Hindlimb muscle (tissue), 1 donor: ENCODE data around the gene METTL27. TPM values are rescaled to one million over a fixed set of nuclear protein-coding genes. Genes with fewer than 3 reads are reported as not detected.
"Not testable (repeated sequence)": the region's sequence is repeated elsewhere in the genome, so short reads cannot be mapped to it uniquely, and the experiment has no call there.

ENCODE experiments used
- DNase-seq: peaks from one replicate; pipeline ENCODE4 v3.0.0-alpha.2; 2013
- polyA plus RNA-seq: library from polyadenylated mRNA; unstranded; fragments of 120-200 nt; gene quantifications from one replicate; pipeline ENCODE4 v1.2.1, GENCODE V29; 2013; ENCODE audit not compliant: insufficient read length

The METTL27 gene, protein sequence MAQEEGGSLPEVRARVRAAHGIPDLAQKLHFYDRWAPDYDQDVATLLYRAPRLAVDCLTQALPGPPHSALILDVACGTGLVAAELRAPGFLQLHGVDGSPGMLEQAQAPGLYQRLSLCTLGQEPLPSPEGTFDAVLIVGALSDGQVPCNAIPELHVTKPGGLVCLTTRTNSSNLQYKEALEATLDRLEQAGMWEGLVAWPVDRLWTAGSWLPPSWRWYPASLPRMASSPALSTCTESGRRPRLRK
- polyA plus RNA-seq: 1.5 TPM

DNA sequence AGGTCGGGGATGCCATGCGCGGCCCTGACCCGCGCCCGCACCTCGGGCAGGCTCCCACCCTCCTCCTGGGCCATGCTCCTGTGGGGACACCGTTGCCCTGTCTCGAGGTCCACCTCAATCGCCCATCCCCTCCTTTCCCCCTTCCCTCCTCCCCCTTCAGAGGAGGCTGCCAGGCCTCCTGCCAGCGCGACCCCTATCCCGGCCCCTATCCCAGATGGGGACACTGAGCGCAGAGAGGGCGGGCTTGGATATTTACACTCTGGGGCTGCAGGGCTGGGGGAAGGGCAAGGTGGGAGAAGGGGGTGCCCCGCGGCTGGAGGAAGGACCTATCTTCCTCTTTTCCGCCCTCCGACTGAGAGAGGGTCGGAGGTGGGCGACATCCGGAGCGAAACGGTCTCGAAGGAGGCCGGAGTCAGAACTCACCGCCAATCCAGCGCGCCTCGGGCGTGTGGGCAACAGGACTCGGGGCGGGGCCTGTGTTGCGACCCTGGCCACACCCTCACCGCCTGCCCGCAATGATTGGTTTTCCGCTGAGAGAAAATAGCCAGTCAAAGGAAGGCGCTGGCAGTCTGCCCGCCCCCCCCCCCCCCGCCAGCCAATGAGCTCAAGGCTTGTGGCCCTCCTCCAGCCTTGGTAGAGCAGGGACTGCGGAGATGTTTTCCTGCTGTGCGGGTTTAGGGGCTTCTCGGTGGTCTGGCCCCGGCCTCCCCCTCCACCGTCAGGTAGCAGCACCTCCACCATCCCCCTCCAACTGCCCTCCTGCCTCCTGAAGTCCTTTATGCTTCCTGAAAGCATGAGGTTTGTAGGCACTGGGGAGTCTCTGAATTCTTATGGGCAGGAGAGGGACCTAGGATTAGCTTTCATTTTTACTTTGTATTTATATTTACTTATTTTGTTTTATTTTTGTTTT is at the start of gene METTL27:
TSS of gene METTL27 (minus strand) at position 450 of the 910 bp plus-strand sequence. CDS start at position 74, 376 bp downstream.
- DNase-seq: peak; percentile 92

DNA sequence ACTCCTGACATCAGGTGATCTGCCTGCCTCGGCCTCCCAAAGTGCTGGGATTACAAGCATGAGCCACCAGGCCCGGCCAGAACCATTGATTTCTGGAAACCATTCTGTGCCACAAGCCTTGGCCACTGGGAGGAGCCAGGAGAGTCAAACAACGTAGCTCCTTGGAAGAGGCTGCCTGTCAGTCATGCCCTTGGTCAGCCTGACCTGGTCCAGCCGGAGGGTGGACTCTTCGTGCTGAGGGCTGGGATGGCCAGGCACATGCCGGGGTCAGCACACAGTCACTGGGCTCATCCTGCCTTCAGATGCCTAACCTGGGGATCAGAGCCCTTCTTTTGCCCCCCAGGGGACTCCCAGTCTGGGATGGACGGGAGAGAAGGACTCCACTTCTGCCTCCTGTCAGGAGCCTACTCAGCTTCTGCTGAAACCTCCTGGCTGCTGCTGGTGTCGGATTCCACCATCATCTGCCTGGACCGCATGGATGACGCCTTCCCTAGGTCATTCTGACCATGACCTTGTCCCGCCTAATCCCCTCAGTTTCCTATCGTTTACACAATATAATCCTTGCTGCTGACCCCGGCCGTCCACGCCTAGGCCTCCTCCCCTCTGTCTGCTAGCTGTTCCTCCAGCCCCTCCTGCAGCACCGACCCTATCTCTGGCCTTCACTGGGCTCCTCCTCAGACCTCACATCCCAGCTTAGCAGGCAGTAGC is 49.0 kb upstream of the METTL27 start:
- no peak for DNase-seq

DNA sequence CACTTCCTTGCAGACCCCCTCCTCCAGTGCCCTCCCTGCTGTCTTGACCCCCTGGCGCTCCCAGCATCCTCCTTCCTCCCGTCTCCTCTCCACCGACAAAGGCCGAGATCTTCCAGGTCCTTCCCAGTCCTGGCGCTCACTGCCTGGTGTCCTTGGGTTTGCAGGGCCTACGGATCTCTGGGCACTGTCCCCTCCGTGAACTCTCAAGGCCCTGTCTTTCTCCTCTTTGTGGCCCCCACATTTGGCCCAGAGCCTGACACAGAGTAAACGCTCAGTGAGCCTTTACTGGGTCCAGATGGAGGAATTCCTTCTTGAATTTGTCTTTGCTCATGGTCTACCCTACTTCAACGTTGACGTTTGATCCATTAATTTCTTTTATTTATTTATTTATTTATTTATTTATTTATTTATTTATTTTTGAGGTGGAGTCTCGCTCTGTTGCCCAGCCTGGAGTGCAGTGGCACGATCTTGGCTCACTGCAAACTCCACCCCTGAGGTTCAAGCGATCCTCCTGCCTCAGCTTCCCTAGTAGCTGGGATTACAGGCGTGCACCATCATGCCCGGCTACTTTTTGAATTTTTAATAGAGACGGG is 48.3 kb upstream of the METTL27 start:
- DNase-seq: no peak

DNA sequence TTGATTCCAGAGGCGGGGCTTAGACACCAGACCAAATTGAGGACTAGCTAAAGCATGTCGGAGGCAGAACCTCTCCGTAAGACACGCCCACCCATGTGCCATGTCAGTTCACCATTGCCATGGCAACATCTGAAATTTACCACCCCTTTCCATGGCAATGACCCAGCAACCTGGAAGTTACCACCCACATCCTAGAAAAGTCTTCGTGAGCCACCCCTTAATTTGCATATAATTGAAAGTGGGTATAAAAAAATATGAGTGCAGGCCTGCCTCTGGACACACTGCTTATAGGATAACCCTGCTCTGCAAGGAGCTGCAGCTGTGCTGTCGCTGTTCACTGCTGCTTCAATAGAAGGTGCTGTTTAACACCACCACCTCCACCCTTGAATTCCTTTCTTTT is 46.6 kb upstream of the METTL27 start:
- no peak for DNase-seq

DNA sequence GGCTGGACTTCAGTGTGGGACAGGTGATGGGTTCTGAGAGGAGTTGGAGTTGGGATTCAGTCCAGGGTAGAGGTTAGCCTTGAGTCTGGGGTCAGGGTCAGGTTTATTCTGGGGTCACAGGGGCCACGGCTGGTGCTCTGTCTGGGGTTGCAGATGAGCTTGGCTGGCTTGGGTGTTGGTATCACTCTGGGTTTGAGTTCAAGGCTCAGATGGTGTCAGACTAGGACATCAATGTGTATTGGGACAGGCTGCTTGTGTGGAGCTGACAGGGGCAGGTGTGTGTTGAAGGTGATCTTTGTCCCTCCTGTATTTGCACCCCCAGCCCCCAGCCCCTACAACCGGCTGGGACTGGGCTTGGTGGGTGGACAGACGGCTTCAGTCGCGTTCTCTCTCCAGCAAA is 45.4 kb upstream of the METTL27 start:
- DNase-seq: no peak

DNA sequence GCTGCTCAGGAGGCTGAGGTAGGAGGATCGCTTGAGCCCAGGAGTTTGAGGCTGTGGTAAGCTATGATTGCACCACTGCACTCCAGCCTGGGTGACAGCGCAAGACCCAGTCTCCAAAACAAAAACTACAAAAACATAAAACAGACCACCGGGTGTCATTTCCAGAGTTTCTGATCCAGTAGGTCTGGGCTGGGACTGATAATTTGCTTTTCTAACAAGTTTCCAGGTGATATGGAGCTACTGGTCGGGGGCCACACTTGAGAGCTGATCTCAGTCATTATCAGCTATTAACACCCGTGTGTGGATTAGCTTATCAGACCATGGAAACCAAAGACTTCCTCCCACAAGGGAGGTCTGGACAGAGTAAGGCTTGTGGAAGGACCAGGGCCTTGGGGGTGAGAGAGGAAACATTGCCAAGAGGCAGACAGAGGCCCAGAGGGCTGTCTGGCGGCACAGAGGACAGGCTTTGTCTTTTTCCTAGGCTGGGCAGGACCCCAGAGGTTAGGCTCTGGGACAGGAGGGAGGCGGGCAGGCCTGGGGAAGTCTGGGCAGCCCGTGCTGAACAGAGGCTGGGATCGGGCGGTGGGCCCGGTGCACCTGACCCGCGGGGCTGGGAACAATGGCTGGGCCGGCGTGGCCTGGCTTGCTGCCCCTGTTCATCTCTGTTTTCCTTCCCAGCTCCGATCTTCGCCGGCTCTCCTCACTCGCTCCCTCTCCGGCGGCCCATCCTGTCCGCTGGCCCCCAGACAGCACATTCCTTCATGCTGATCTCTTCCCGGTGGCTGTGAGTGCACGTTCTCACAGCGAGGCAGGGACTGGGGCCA is 43.9 kb upstream of the METTL27 start:
- DNase-seq: peak; percentile 81

DNA sequence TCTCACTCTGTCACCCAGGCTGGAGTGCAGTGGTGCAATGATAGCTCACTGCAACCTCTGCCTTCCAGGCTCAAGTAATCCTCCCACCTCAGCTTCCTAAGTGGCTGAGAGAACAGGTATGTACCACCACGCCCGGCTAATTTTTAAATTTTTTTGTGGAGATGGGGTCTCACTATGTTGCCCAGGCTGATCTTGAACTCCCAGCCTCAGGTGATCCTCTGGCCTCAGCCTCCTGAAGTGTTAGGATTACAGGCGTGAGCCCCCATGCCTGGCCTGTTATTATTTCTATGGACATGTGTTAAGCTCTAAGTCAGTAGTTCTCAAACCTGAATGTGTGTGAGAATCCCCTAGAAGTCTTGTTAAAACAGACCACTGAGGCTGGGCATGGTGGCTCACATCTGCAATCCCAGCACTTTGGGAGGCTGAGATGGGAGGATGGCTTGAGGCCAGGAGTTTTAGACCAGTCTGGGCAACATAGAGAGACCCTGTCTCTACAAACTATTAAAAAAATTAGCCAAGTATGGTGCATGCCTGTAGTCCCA is 43.2 kb upstream of the METTL27 start:
- no peak for DNase-seq

DNA sequence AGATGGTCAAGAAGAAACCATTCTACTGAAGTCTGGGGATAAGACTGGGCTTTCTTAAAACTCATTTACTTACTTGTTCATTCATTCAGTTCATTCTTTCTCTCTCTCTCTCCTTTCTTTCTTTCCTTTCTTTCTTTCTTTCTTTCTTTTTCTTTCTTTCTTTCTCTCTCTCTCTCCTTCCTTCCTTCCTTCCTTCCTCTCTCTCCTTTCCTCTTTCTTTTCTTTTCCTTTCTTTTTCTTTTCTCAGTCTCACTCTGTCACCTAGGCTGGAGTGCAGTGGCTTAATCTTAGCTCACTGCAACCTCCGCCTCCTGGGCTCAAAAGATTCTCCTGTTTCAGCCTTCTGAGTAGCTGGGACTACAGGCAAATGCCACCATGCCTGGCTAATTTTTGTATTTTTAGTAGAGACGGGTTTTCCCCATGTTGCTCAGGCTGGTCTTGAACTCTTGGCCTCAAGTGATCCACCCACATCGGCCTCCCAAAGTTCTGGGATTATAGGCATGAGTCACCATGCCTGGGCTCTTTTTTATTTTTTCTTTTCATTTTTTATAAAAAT is 42.6 kb upstream of the METTL27 start:
- DNase-seq: not testable (repeated sequence)

DNA sequence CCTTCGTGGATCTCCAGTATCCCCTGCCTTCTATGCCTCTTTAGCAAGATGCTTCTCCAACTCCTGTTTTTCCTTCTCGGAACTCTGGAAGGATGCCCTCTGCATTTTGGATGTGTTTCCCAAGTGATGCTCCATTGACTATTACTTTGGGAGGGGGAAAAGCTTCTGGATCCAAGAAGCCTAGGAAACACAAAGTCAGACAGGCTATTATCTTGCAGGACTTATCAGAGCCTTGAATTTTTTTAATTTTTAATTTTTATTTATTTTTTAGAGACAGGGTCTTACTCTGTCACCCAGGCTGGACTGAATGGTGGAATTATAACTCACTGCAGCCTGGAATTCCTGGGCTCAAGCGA is 39.7 kb upstream of the METTL27 start:
- DNase-seq: no peak

DNA sequence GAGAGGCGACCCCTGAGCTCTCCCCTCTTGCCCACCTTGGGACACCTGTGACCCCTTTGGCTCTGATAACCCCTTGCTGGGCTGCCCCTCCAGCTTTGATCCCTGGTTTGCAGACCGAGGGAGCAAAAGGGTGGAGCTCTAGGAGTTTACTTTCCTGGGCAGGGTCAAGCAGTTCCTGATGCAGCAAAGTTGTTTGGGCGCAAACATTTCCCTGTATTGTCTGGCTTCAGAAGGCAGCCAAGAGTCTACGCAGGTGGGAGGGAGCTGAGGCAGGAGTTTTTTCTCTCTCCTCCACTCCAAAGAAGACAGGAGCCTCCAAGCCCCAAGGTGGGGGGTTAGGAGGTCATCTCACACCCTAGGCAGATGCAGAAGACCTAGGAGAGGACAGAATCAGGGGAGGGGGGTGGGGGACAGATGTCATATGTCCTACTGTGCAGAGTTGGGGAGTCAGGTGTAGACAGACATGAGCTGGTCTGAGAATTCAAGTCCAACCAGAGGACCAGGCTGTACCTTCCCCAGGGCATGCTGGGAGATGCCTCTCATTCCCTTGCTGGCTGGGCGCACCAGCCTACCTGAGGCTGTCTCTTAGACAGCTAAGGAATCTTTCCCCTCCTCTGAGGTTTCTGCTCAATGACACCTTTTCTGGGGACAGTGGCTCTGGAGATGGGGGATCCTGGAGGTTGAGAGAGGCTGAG is 39.2 kb upstream of the METTL27 start:
- no peak for DNase-seq

DNA sequence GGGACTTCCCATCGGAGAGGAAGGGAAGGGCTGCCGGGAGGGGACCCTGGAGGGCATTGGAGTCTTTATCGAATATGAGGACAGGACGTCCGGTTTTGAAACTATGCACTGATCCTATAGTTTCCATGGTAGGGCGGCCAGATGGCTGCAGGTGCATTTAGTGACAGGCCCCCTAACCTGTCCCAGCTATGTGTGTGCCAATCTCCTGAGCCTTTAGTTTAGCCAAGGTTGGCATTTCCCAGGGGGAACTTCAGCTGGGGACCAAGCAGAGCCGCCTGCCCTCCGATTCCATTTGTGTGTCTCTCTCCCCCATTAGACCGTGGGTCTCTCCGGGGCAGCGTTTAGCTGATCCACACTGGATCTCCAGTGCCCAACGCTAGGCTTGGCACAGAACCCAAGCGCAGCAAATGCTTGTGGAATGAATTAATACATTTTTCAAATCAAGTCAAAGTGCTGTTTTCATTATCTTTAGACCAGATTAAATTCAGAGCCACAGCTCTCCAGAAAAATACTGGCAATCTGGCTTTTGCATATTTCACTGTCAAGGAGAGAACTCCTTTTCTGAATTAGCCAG is 38.5 kb upstream of the METTL27 start:
- no peak for DNase-seq

DNA sequence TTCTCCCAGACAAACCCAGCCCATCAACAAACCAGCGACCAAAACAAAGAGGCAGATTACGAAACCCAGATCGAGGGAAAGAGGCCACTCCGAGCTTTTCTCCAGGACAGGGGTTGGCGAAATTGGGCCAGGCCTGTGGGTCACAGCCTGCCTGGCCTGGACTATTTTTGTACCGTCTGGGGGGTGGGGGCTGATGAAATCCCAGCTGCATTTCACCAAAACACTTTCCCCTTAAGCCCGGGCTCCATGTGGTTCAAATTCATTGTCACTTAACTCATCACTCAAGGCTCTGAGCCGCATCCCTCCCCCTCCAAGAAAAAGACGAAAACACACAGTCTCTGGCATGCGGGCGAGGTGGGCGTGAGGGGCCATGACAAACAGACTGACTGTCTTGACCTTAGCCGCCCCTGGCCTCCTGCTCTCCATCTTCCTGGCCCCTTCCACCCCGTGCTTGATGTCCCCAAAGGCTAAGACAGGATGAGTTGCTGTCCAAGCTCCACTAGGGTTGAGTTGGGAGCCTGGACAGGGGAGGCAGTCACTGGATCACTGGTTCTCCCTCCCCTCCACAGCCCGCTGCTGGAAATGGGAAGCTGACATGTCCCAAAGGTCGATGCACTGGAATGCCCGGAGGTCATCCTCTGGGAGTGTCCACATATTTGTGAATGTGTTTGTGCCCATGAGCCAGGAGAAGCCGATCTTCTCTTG is 37.8 kb upstream of the METTL27 start:
- no peak for DNase-seq

DNA sequence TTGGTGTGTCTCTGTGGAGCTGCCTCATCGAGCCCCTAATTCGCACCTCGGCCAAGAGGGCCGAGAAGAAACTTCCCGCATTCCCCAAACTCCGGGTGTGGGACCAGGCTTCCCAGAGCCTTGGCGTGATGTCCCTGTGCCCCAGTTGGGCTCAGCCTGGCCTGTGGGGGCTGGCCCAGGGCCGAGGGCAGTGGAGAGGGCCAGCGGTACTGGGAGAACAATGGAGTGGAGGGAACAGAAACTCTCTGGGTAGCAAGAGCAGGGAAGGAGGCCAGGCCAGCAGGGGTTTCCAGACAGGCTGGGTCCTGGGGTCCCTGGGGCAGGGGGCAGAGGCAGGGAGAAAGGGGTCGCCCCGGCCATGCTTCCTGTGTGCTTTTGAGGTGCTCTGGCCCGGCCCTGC is 34.7 kb upstream of the METTL27 start:
- no peak for DNase-seq

DNA sequence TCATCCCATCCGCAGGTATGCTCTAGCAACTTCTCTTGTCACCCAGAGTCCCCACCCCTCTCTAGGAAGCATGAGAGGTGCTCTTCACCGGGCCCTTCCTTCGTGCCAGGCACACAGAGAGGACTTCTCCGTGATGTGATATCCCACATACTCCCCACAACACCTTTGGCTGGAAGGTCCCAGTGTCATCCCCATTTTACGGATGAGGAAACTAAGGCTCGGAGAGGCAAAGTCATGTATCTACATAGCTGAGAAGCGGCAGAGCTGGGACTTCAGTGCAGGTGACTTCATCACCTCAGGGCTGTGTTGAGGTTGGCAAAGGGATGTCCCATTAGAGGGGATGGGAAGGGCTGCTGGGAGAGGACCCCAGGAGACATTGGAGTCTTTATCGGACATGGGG is 34.0 kb upstream of the METTL27 start:
- no peak for DNase-seq

DNA sequence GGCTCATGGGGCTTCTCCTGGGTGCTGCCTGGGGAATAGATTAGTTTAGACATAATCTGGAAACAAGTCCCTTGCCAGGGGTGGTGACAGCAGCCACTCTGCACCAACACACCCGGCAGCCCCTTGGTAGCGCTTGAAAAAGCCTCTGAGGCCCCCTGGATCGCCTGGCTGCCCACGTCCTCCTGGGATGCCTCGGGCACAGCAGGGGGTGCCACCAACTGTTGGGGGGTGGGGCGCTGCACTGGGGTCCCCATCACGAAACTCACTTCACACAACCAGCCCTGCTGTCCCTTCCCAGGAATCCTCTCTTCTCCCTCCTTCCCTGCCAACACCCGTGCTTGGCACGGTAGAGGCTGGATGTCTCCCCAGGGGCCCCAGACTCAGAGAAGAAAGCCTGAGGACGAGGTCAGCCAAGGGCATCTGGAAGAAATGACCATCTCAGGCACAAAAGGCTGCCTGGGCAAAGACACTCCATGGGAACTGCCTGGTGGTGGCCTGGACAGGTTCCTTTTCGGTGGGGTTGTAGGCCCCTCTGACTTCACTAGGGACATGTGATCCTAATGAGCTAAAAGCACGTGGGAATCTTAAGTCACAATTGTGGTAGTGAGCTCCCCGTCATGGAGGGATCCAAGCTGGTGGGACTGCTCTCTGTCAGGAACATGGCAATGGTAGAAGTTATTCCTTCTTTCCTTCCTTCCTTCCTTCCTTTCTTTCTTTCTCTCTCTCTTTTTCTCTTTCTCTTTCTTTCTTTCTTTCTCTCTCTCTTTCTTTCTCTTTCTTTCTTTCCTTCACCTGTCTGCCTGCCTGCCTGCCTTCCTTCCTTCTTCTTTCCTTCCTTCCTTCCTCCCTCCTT is 30.0 kb upstream of the METTL27 start:
- no peak for DNase-seq

DNA sequence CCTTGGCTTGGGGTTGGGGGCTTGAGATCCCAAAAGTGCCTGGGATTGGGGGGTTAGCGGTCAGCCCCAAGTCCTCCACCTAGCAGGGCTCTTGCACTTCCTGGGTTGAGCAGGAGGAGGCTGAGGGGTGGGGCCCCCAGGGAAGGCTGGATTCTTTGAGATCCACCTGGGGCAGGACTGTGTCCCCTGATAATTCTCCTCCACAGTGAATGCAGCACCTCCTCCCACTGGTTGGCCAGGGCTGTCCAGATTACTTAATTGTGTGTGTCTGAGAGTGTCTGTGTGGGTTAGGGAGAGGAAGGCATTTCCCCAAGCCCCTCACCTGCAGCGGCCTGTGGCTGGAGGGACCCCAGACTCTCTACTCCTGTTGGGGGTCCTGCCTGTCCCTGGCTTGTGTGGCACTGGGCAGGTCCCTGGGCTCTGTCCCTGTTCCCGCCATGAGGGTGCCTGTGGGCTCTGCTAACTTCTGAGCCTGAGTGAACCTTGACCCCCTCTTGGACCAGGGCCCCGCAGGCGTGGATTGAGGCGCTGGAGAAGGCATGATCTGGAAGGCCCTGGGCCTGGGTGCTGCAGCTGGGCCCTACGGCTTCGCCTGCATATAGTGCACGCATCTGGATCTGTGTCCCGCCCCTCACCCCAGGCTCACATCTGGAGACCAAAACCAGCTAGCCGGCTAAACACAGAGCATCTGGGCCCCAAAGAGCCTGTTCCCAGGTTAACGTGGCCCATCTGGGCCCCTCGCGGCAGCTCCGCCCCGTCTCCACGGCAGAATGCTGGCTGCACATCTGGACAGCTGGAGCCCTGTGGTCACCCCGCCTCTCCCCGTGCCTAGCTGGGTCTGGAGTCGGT is 29.1 kb upstream of the METTL27 start:
- peak; percentile 57 for DNase-seq

DNA sequence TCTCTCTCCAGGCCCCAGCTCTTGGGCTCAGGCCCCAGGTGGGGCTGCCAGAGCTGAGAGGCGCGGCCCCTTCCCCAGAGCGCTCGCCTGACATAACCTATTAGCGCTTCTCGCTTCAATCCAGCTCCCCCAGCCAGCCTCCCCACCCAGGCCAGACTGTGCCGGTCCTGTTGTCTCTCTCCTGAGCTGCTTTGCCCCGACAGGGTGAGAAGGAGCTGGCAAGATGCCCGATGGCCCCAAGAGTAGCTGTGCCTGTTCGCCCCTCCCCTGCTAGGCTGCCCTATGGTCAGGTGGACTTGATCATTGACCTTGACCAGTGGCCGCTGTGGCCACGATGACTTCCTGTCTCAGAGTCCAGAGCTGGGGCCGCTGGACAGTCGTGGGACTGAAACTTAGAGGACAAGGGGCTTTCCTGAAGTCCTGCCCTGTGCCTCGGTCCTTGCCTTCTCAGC is 27.8 kb upstream of the METTL27 start:
- peak; percentile 24 for DNase-seq
